HG02678 (cell line): ENCODE measurements around the gene TGFBRAP1.

Experiments
- ATAC-seq: cut with Tn5 transposase; IDR thresholded peaks from one replicate; pipeline ENCODE4 v1.9.1; 2021; ENCODE audit warnings: mild to moderate bottlenecking, moderate library complexity; ENCODE audit not compliant: unreplicated experiment

The TGFBRAP1 gene

DNA sequence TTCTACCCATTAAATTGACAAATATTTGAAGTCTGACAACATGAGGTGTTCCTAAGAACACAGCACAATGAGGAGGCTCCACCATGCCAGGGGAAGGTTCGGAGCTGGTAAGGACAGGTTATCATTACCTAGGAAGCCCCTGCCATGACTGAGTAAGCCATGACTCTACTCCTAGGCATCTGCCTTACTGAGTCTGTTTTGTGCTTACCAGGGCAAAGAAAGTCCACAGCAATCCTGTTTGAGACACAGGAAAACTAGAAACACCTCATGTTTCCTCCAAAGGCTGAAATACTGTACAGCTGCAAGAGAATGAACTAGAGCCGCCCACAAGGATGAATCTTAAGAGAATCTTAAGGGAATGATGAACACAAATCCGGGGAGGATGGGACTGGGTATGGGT lies 11.6 kb downstream of the TGFBRAP1 start:
- ATAC-seq: no peak

DNA sequence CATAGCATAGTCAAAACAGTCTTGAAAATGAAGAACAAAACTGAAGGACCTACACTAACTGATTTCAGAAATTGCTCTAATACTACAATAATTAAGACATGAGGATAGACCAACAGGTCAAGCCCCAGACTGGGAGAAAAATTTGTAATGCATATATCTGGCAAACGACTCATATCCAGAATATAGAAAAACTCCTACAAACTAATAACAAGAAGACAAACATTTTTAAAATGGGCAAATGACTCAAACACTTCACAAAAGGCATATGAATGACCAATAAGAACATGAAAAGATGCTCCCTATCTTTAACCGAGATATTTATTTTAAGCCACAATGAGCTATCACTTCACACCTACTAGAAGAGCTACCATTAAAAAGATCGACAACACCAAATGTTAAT lies 14.2 kb downstream of the TGFBRAP1 start:
- peak; percentile 70 for ATAC-seq

DNA sequence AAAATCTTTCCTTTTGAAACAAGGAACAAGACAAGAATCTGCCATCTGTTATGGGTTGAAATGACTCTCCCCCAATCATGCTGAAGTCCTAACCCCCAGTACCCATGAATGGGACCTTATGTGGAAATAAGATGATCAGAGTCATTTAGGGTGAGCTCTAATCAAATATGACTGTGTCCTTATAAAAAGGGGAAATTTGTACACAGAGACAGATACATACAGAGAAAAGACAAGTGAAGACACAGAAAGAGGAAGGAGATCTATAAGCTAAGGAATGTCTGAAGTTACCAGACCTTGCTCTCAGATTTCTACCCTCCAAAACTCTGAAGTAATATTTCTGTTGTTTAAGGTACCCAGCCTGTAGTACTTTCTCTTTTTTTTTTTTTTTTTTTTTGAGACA lies 15.7 kb downstream of the TGFBRAP1 start:
- no peak for ATAC-seq

DNA sequence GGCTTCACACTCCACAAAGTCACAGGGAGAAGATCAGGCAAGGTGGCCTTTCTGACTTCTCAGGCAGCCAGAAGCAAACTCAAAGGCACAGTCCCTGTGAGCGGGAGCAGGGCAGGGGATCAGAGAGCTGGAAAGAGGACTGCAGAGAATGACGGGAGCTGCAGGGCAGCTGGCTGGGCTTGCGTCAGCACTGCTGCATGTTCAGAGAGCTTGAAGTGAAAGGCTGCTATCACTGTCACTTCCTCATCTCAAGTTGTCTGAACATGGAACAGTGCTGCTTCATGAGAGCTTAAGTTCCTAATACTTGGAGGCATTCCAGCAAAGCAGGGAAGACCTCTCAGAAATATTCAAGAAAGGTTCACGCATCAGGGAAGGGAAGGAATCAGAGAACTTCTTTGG lies 20.4 kb downstream of the TGFBRAP1 start:
- no peak for ATAC-seq

DNA sequence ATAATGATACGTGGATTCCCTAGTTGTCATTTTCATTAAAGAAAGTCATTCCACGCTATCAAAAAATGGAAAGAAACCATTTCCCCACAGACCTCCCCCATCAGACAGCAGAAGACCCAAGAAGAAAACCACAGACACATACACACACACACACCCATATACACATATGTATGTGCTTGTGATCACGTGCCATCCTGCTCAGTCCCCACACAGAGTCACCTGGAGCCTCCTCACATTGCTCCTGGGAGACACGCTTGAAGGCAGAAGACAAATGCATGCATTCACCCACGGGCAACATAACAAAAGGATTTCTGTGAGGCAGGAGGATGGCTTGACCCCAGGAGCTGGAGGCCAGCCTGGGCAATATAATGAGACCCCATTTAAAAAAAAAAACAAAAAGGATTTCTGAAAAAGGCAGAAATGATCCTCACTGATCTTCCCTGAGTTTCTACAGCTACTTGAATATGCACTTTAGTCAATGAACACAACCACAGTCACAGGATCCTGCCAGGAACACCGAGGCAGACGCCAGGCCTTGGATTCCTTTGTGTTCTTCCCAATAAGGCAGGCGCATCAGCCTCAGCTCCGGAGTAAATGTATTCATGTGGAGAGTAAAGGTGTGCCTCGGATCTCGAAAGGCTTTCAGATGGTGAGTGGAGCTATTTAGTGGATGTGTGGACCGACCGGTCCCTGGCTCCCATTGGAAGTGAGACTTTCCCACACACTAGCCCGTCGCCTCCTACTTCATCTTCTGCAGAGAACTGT lies 21.0 kb downstream of the TGFBRAP1 start:
- ATAC-seq: no peak

DNA sequence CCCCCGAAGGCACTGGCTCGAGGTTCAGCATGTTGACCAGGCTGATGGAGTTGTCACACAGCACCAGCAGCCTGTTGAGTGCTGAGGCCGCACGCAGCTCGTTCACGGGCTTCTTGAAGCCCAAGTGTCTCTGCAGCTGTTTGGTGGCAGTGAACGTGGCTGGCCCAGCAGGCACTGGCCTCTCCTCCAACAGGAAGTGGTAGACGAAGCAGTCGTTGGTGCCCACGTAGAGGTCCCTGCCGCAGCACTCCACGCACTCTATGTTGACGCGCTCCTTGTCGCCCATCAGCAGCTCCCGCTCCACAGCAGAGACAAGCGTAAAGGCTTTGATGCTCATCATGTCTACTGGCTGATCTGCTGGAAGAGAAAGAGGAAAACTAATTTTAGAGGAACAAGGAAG lies 21.6 kb downstream of the TGFBRAP1 start:
- ATAC-seq: no peak

DNA sequence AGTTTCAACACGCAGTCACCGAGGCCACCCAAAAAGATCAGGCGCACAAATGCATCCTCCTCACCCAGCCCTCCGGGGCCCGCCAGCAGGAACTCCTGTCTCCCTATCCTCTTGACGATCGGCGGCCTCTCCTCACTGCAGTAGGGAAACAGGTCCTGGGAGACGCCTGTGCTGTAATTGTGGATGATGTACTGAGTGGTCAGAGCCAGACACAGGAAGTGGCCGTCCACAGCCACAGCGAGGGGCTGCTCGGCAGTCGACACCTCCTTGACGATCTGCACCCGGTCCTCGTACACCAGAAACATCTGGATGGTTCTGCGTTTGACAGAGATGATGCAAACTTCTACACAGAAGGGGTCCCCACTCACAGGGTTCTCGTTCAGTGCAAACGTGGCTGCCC lies 22.0 kb downstream of the TGFBRAP1 start:
- ATAC-seq: no peak

DNA sequence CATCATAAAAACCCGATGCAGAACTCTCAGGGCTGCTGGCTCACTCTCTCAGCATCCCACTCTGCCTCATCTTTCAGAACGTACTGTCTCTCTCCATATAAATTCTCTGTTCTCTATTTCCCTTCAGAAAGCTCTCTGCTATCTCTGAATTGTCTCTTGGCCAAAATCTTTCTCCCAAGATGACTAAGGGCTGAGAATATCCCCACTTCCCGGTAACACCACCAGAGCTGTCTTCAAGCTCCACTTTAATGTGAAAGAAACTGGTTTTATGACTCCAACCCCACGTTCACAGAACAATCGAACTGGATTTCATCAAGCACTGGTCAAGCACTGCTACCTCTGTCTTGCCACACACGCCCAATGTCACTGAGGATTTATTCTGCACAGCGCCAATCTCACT lies 22.4 kb downstream of the TGFBRAP1 start:
- ATAC-seq: no peak

DNA sequence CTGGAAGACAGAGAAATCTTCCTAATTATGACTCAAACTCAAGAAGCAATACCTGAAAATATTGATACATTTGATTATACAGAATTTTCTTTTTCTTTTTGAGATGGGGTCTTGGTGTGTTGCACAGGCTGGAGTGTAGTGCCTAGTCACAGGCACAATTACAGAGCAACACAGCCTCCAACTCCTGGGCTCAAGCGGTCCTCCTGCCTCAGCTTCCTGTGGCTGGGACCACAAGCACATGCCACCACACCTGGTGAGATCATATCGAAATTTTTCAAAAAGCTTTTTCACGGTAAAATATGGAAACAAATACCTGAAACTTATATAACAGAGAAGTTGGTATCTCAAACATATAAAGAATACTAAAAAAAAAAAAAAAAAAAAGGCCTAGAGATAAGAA lies 27.9 kb downstream of the TGFBRAP1 start:
- no peak for ATAC-seq

DNA sequence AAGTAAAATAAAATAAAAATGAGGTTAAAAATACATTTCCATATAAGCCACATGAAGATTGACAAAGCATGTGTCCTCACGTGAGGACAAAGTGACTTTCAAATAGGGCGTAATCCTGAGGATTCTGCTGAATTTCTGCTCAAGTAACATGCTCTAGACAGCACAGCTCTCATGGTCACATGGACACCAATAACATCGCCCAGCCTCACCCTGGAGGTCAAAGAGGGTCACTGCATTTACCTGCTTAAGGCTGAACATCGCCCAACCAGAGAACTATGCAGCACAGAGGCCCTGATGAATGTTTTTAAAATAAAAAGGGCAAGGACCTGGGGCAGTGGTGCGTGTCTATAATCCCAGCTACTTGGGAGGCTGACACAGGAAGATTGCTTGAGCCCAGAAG lies 30.2 kb downstream of the TGFBRAP1 start:
- ATAC-seq: no peak

DNA sequence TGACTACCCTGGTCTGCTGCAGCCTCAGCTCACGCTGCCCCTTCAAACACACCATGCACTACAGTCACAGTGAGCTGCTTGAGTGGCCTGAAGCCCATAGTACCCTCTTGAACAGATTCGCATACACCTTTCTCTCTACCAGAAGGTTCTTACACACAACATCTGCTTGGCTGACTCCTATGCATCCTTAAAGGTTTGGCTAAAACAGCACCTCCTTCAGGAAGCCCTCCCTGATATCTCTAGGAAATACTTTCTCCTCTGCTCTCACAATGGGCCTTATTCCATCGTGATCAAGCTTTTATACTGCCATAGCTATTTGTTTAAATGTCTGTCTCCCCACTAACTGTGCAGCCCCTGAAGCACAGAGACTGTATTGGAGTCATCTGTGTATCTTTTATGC lies 31.5 kb downstream of the TGFBRAP1 start:
- ATAC-seq: no peak

DNA sequence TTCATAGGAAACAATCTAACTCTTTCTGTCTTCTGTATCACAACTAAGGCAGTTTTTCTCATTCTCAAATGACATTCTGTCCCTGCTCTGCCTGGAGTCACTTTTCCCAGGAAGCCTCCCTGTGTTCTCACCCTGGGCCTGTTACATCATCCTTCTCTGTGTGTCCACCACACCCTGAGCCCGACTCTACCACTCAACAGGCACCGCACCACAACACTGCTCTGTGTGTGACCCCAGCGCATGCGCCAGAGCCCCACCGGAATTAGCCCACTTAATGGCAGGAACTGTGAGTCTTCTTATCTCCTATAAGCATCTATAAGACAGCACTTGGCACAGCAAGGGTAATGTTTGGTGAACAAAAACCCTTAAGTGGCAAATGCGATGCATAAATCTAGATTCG lies 32.3 kb downstream of the TGFBRAP1 start:
- ATAC-seq: no peak

DNA sequence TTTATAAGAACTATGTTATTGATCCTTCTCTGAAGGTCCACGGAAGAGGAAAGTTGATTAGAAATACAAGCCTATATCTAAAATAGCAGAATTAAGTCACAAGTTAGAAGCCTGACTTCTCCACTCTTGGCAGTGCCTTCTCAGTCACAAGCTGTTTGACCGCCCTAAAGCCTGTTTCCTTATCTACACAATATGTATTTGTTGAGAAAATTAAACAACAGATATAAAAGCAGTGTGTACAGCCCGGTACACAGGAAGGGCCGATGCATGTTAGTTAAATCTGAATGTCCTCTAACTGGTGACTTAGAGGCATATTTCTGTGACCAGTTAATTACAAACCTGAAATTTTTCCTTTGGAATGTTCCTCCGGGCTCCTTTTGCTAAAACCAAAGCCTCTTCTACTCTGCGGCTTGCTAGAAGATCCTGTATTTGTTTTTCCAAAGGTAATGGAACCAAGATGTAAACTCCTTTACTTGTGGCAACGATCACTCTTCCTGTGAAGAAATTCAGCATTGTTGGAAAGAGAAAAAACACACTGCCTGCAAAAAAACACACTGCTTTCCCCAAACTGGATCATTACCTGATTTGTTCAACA lies 33.4 kb downstream of the TGFBRAP1 start:
- ATAC-seq: no peak

DNA sequence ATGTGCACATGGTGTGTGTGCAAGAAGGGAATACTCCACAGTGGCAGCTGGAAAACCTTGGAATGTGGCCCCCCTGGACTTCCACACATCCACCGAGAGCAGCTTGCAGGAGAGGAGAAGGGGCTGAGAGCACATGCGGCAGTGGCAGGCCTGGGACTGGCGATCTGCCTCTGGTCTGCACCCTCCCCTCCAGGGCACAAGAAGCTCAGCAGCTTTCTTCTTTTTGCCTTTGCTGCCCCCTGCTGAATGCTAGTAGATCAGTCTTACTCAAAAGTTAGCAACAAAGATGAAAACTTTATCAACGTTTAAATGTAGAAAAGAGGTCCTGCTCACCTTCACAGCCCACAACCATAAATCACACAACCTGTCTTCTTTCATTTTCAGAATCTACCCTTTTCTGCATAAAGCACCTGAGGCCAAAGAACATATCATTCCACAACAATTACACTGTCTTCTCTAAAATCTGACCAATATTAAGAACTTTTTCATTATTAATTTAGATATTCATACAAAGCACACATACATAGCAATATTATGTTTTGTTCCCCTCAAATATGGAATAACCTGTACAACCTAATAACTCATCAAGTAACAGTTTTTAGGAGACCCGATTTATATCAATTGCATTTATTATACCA lies 34.6 kb downstream of the TGFBRAP1 start:
- ATAC-seq: no peak

DNA sequence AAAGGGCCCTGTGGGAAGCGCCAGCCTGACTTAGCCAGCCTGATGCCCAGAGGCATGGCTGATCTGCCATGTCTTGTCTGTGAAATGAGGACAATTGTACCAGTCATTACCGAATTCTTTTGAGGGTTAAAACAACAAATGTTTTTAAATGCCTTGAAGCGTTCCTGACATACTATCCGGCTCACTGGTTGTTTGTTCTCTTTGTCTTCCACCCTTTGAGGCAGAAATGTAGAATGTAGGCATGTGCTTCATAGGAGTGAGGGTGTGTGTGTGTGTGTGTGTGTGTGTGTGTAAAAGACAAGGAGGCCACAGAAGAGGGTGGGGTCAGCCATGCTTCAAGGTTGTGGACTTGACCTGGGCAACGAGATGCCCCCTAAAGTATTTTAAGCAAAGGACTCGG lies 35.5 kb downstream of the TGFBRAP1 start:
- no peak for ATAC-seq

DNA sequence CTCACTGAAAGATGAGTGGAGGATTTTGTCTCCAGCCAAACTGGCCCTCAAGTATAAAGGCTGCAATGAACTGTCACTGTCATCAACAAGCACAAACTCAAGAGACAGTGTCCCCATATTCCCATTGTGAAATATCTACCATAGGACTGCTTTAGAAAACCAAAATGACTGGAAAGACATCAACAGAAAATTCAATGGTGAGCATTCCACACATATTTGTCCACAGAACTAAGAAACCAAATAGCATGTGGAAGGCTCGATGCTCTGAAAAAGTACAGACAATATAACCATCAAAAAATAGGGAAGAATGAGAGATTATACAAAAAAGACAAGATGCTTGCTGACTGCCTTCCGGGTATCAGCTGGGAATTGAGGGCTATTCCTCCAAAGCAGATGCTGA lies 37.6 kb downstream of the TGFBRAP1 start:
- ATAC-seq: no peak

DNA sequence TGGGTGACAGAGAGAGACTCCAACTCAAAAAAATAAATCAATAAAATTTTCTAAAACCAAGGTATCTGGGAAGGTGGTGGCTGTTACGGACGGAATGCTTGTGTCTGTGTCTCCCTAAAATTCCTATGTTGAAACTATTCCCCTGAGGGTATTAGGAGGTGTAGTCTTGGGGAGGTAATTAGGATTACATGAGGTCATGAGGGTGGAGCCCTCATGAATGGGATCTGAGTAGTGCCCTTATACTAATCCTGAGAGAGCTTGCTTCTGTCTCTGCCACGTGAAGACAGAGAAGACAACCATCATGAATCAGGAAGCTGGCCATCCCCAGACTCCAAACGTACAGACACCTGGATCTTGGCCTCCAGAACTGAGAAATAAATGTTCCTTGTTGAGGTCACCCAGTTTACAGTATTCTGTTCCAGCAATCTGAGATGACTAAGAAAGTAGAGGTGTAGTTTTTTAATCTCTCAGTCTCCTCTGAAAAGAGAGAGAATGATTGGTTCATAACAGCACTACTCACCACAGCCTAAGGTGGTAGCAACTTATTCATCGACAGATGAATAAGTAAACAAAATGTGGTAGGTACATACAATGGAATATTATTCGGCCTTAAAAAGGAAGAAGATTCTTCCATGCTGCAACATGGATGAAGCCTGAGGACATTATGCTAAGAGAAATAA lies 38.4 kb downstream of the TGFBRAP1 start:
- no peak for ATAC-seq

DNA sequence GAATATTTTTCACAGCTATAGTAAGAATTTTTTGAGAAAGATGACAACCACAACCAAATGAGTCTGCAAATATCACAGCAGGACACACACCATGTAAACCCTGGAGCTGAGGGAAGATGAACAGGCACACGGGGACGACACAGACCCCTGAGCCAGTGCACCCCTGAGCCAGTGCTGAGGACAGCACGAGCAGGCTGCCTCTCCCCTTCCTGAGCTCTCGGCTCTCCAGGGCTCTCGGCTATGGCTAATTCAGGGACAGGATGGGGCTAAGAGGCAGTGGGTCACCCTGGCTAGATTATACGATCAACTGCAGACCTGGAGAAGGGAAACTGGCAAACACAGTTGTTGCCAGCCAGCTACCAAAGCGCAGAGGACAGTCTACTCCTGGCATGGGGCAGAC lies 41.4 kb downstream of the TGFBRAP1 start:
- ATAC-seq: no peak

DNA sequence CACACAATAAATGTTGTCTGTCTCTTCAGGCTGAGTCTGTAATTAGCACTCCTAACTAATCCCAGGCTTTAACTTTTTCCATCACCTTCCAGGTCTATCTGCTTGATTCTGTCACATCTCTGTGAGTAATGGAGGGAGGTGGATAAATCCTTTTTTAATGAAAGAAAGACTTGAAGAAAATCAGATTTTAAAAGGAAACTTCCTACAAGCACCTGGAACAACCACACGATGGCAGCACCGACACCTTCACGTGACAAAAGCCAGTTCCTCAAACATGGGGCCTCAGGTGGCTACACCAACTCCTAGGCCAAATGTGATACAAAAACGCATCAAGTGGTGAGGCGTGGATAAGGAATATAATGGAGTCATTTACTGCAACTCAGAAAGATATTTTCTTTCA lies 41.8 kb downstream of the TGFBRAP1 start:
- peak; percentile 47 for ATAC-seq

DNA sequence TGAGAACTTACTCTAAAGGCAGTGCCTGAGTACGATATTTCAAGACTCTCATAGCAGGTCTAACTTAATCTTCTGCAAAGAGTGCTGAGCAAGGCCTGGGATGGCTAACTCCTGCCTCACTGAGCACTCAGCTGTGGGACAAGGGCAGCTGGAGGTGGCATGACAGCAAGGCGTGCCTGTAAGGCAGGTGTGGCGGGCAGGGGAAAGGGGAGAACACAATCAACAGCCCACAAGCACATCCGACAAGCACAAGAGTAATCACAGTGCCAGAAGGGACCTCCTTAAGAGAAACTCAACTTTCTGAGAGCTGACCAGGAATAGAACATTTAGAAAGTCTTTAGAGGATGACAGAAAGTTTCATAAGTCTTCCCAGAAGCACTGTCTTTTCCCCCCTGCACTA lies 46.0 kb downstream of the TGFBRAP1 start:
- no peak for ATAC-seq

DNA sequence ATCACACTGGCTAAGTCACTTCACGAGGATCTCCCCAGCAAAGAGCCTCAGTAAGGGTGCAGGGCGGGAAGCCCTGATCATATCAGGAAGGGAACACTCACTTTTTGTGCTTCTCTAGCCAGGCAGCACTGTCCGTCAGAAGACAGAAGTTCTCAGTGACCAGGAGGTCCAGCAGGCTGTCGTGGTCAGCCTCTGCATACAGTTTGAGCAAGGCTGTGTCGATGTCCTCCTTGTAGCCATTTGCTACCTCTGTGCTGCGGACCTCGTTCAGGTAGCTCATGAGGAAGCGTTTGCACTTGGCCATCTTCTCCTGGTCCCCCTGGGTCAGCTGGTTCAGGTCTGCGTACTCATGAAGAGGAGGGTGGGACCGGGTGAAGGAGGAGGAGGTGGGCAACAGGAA lies 49.3 kb downstream of the TGFBRAP1 start:
- ATAC-seq: no peak

DNA sequence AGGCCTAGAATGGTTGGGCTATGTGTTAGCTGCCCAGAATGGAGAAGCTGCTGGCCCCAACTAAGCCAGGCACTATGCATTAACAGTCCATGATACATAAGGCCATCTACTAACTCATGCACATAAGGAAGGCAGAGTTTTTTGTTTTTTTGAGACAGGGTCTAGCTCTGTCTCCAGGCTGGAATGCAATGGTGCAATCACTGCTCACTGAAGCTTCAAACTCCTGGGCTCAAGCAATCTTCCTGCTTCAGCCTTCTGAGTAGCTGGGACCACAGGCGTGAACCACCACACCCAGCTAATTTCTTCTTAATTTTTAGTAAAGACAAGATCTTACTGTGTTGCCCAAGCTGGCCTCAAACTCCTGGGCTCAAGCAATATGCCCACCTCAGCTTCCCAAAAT lies 50.4 kb downstream of the TGFBRAP1 start:
- no peak for ATAC-seq
